ENCODE results near the gene PLCXD3. TPM values are rescaled to one million over a fixed set of nuclear protein-coding genes. Genes with fewer than 3 reads are reported as not detected.

The PLCXD3 gene
- polyA plus RNA-seq, 4 donors: 0.14 to 0.61 (median 0.42) TPM

DNA sequence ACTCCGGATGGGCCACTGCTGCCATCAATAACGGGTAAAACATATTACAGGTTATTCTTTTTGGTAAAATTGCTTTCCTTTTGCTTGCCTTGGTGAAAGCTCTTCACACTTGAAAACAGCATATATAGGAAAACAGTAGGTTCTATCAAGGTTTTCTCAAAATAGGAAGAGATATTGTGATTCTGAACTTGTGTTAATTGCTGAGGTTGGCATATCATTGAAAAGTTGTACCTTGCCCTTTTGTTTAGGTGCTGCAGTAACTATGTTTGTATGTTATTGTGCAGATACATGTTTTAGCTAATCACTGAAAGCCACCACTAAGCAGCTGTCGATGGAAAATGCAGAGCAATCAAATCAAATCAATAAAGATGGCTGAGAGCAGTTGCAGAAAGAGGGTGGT, 219.1 kb downstream of the PLCXD3 start:
- DNase-seq (ENCODE audit: low read depth in 4 of 4, low spot score in 3 of 4): no peak

DNA sequence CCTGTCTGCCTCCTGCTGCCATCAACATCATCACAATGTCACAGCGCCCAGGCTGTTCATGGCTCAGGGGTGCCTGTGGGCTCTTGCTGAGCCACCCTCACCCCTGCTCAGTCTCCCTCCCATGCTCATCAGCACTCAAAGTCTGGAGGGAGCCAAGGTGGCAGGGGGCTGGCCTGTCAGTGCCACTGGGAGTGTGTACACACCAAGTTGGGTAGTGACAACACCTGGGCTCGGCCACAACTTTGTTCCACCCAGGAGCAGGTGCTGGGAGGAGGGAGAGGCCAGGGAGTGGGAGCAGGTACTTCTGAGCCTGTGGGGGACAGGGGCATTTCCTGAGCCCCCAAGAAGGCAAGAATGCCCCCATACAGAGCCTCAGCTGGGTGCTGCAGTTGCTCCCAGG, 219.6 kb downstream of the PLCXD3 start:
- DNase-seq (ENCODE audit: low read depth in 4 of 4, low spot score in 3 of 4): no peak

DNA sequence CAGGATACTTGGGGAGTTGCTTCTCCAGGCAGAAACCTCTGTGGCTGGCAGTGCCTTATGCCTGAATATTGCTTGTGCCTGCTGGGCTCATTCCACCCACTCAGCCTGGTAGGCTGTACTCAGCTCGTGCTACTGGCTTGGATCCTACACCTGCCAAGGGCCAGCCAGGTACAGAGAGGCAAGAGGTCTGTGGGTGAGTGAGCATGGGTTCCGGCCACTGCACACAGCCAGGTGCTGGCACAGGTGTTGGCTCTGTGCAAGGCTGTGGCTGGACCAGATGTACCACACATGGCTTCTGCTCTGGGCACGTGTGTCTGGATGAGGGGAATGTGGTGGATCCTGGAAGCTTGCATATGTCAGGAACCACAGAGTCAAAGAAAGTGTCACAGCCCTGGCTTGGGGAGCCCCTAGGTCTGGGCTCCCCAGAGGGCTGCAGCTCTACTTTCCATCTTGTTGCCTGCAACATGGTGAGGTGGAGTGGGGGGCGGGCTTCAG, 220.4 kb downstream of the PLCXD3 start:
- DNase-seq (ENCODE audit: low read depth in 4 of 4, low spot score in 3 of 4): no peak

DNA sequence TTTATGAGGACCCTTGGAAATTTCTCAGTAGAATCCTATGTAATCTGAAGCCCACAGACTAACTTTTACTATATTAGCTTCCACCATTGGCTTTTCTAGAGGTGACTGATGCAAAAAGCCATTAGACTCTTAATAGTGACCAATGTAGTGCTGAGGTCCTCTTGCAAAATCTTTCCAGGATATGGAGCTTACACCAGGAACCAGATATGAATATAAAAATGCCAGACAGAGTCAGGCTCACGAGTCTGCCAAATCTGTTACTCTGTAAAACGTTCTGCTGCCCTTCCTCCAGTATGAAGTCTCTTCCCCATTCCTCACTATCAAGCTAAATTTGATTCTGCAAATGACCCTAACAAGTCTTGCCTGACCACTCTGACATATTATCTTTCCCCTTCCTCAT, 223.7 kb downstream of the PLCXD3 start:
- DNase-seq (ENCODE audit: low read depth in 4 of 4, low spot score in 3 of 4): no peak

DNA sequence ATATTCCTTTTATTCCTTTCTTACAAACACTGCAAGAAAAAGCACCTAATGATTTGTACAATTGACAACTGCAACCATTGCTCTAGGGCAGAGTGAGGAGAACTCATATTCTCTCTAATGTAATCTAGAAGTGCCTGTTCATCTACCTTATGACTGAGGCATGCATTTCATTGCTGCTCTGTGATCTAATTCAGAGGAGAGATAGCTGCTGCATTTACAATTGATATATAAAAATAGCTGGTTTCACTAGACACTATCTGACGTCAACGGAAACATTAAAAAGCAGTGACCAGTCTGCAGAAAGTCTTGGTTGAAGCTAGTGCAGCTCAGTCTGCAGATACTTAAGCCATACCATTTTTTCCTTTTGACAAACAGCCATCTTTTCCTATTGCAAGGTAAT, 224.2 kb downstream of the PLCXD3 start:
- DNase-seq (ENCODE audit: low read depth in 4 of 4, low spot score in 3 of 4): no peak

DNA sequence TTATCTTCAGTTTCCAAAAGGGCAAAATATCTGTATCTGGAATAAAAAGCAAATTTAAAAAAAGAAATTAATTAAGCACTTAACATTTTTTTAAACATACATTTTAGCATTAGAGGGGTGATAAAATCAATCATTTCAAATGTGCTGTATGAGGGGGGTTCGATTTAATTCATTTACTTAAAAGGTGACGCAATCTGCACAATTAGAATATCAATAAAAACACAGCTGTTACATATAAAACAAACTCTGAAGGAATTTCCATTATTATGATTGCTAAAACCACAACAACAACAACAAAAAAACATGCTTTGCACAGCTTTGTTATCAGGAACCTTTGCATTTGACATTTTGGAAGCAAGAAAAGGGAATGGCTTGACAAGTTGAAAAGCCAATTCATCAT, 225.5 kb downstream of the PLCXD3 start:
- no peak for DNase-seq (ENCODE audit: low read depth in 4 of 4, low spot score in 3 of 4)

DNA sequence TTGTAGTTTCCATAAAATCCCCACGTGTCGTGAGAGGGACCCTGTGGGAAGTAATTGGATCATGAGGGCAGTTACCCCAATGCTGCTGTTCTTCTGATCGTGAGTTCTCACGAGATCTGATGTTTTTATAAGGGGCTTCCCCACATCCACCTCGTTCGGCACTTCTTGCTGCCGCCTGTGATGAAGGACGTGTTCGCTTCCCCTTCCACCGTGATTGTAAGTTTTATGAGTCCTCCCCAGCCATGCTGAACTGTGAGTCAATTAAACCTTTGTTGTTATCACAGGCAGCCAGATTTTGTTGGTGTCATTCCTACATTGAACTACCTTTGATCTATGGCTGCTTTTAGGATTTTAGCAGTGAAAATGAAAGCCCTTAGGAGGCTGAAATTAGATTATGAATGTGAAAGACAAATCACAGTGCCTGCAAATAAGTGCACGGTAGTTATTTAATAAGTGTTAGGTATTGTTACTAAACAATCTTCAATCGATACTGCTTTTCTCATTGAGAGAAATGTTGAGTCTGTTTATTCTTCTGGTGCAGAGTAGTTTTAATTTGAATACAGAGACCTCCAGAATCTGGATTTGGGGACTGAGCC, 229.1 kb downstream of the PLCXD3 start:
- no peak for DNase-seq (ENCODE audit: low read depth in 4 of 4, low spot score in 3 of 4)

DNA sequence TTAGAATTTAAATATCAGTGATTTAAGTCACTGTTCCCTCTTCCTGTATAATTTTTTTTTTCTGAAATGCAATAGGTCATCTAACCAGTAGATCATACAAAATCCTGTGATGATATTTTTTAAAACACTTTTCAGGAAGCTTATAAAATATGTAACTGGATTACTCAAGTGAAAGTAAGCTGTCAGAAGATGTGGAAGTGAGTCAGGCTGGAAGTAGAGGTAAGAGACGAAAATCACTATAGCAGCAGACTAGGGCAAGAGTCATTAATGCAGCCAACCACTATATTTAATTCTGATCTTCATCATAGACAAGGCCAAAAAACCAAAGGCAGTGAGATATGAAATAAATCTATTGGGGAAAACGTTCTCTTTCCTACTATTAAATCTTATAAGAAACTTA, 231.4 kb downstream of the PLCXD3 start:
- no peak for DNase-seq (ENCODE audit: low read depth in 4 of 4, low spot score in 3 of 4)

DNA sequence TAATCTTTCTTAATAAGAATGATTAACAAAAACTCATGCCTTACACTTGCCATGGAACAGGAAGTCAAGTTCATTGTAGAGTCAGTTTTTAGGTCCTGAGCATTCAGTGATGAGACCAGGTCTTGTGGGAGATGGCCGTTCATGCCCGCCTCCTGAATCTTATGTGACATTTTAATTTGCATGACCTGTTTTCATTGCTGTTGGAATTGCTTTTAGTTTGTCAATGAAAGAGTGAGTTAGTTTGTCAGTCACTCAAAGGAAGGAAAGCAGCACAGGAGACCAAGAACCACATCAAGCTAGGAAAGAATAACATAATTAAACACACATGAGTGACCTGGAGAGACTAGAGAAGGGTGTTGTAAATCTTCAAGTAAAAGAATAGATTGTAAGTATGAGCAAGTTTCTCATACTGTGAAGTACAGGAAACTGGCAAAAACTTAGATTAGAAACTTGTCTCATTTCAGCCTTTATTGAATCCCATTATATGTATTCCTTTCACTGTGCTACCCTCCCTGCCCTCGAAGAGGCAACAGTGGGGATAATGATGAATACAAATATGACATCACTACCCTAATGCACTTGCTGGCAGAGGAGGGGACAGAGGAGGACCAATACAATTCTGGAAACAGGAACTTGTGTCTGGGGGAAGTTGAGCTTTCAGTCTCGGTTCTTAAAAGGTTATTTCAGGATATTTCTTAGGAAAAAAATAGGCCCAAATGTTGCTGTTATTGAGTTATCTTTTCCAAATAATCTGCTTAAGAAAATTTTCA, 232.7 kb downstream of the PLCXD3 start:
- DNase-seq (ENCODE audit: low read depth in 4 of 4, low spot score in 3 of 4): no peak

DNA sequence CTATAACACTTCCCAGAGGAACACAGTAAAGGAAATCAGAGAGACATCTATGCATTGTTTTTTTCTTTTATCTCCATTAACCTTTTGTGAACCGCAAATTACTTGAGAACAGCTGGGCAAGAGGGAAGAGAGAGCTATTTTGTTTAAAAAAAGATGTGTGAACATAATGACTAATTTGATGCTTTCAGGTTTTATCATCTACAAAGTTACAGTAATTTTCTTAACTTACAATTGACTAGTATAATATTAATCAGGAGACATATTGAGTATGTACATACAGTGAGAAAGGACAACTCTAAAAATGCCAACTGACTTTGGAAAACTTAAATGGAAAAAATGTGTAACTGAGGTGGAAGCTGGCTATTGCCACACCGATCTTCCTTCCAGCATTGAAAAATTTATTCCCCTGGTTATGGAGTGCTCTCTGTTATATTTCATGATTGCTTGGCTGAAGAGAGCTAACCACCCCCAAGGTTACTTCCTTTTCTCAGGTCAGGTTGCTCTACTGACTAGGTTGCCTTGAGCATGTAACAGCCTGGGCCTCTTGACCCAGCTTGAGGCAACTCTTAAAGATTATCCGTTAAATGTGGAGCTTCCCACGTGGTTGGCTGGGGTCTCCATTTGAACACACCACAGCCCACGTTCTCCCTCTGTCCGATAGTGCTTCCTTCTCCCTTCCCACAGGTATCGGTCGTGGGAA, 234.4 kb downstream of the PLCXD3 start:
- no peak for DNase-seq (ENCODE audit: low read depth in 4 of 4, low spot score in 3 of 4)

DNA sequence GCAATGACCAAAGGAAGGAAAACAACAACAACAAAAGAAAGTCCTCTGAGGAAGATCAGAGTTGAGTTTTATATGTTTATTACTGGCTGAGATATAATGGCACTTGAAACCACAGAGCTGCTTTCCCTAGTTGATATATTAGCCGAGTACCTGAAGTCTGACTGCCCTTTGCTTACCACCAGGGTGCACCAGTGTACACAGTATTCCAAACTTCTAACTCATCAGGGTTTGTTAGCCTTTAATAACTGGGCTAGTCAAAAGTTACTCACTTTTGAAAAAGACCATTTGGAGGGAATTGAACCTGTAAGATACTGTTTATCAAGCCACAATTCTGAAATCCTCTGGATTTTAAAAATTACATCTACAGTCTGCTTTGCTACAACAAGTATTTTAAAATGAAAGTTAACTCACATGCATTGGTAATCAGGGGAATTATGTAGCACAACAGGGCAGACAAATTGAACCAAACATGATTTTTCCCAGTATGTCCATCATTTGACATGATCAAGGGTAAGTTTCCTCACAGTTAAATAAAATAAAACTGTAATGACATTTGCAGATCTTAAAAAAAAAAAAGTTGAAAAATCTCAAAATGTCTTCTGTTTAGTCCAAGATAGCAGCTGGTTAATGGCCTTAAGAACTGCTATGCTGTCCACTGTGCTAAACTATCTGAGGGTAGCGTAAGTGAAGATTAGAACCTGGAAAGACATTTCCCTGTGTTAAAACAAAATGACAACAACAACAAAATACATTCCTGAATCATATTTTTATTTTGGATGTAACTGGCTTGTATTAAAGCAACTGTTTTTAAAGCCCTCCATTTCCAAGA, 239.8 kb downstream of the PLCXD3 start:
- peak in 1 of 4 donors; percentile 27 for DNase-seq (ENCODE audit: low read depth in 4 of 4, low spot score in 3 of 4)

DNA sequence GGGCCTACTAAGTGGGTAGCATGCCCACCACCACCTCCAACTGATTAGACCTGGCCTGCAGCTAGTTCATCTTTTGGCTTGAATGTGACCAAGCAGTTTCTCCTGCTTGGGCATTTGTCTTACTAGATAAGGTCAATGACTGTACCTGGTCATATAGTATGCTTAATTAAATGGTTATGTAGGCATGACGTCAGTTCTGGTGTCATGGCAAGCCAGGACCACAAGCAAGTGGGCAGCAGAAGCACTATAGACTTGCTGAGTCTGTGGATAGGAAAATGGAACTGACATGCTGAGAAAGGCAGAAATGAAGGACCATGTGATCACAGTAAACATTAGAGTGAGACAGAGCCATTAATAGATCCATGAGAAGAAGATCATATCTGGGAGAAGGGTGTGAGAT, 241.5 kb downstream of the PLCXD3 start:
- no peak for DNase-seq (ENCODE audit: low read depth in 4 of 4, low spot score in 3 of 4)

DNA sequence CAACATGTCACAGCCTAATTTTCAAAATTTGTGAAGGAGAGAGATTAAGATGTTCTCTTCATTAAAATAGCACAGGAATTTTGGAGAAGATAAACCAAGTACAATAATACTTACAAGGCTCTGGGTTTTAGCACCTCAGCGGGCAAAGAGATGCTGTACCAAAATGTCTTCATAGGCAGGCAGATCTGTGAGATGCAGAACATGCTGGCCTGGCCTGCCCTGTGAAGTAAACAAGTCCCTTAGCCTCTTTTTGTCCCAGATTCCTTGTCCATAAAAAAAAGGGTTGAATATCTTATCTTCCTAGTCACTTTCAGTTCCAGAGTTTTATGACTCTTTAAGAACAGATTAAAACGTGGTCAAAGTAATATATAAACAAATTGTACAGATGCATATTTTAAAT, 244.0 kb downstream of the PLCXD3 start:
- DNase-seq (ENCODE audit: low read depth in 4 of 4, low spot score in 3 of 4): no peak

DNA sequence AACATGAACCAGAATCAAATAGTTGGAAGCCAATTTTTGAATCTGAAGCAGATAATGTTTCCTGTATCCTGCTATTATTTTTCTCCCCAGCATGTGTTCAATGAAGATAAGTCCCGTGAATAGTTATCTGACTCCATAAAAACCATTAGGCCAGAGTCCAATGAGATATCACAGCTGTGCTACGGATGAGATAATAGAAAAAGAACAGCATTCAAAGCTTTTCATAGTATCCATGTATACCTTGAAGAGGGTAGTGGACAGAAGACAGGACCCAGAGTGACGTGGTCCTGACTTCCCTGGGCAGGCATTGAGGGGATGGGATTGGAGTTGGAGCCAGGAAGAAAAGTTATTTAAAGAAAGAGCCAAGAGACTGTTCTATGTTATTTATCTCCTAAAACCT, 246.4 kb downstream of the PLCXD3 start:
- no peak for DNase-seq (ENCODE audit: low read depth in 4 of 4, low spot score in 3 of 4)

DNA sequence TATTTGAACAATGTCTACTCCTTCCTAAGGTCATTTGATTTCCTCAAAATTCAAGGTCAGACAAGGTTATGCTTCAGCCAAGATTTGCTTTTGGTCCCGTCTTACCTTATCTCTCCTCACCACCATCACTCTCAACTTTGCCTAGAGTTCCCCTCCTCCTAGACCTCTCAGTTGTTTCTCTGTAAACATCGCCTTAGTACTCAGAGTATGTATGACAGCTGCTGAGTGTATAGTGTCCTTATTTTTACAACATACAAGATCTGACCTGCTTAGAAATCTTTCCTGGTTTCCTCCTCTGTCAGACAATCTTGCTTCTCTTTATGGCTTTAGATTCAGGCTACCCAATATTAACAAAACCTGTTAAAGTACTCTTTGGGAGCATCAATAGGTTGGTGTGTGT, 247.1 kb downstream of the PLCXD3 start:
- no peak for DNase-seq (ENCODE audit: low read depth in 4 of 4, low spot score in 3 of 4)

Data from left renal pelvis (tissue), 4 donors.